Nephron progenitor cell (in vitro differentiated cells): ENCODE measurements around the gene DYNLRB1.

Experiments used
- DNase-seq: peaks from one replicate; pipeline ENCODE4 v3.0.0; 2021
- H3K27ac Mint-ChIP-seq: 2 replicates; pipeline ENCODE4 v1.8.0; 2021; ENCODE audit warnings: mild to moderate bottlenecking, moderate library complexity, mixed read lengths
- H3K27me3 Mint-ChIP-seq: 2 replicates; pipeline ENCODE4 v1.8.0; 2021; ENCODE audit warnings: mild to moderate bottlenecking, low read depth, mixed read lengths; ENCODE audit not compliant: poor library complexity
- H3K36me3 Mint-ChIP-seq: 2 replicates; pipeline ENCODE4 v1.8.0; 2021; ENCODE audit warnings: low read depth, mixed read lengths
- H3K4me1 Mint-ChIP-seq: 2 replicates; pipeline ENCODE4 v1.8.0; 2021; ENCODE audit warnings: mixed read lengths
- H3K4me3 Mint-ChIP-seq: 2 replicates; pipeline ENCODE4 v1.8.0; 2021; ENCODE audit warnings: mild to moderate bottlenecking, moderate library complexity, mixed read lengths
- H3K9me3 Mint-ChIP-seq: 2 replicates; pipeline ENCODE4 v1.8.0; 2021; ENCODE audit warnings: mild to moderate bottlenecking, moderate library complexity, mixed read lengths
- TF ChIP-seq, protein P1 (sequence below): fragments of 200-600 bp; sonication (generic); IDR thresholded peaks from 2 replicates; pipeline ENCODE4 v1.5.0; 2021; ENCODE audit warnings: antibody characterized with exemption

Gene DYNLRB1

GRCh38 chr20:34573541-34574300 lies 57.5 kb downstream of the DYNLRB1 start:
- peaks cover 40% of the 10 kb centered on the region for H3K36me3 Mint-ChIP-seq
- TF ChIP-seq, protein P1, sequence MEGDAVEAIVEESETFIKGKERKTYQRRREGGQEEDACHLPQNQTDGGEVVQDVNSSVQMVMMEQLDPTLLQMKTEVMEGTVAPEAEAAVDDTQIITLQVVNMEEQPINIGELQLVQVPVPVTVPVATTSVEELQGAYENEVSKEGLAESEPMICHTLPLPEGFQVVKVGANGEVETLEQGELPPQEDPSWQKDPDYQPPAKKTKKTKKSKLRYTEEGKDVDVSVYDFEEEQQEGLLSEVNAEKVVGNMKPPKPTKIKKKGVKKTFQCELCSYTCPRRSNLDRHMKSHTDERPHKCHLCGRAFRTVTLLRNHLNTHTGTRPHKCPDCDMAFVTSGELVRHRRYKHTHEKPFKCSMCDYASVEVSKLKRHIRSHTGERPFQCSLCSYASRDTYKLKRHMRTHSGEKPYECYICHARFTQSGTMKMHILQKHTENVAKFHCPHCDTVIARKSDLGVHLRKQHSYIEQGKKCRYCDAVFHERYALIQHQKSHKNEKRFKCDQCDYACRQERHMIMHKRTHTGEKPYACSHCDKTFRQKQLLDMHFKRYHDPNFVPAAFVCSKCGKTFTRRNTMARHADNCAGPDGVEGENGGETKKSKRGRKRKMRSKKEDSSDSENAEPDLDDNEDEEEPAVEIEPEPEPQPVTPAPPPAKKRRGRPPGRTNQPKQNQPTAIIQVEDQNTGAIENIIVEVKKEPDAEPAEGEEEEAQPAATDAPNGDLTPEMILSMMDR: no peak
- peaks cover 3% of the 10 kb centered on the region for H3K27me3 Mint-ChIP-seq
- no peaks in the 10 kb centered on the region for H3K9me3 Mint-ChIP-seq
- no peak overlapping the region for H3K27ac Mint-ChIP-seq
- no peak for DNase-seq
- H3K4me1 Mint-ChIP-seq: peaks cover 20% of the 10 kb centered on the region
- no peak overlapping the region for H3K4me3 Mint-ChIP-seq

GRCh38 chr20:34574426-34574825 lies 58.2 kb downstream of the DYNLRB1 start:
- TF ChIP-seq, protein P1: no peak
- Mint-ChIP-seq H3K4me3 (no peak overlapping the region), H3K27me3 (peaks cover 2% of the 10 kb centered on the region), H3K4me1 (peaks cover 27% of the 10 kb centered on the region), H3K9me3 (no peaks in the 10 kb centered on the region), H3K36me3 (peaks cover 40% of the 10 kb centered on the region), H3K27ac (no peak overlapping the region)
- no peak for DNase-seq

GRCh38 chr20:34574861-34575260 lies 58.6 kb downstream of the DYNLRB1 start:
- H3K27ac Mint-ChIP-seq: peak overlapping the region; percentile 13
- H3K27me3 Mint-ChIP-seq: no peaks in the 10 kb centered on the region
- no peaks in the 10 kb centered on the region for H3K9me3 Mint-ChIP-seq
- H3K36me3 Mint-ChIP-seq: peaks cover 42% of the 10 kb centered on the region
- DNase-seq: no peak
- H3K4me3 Mint-ChIP-seq: no peak overlapping the region
- TF ChIP-seq, protein P1: no peak
- H3K4me1 Mint-ChIP-seq: peaks cover 31% of the 10 kb centered on the region

DNA sequence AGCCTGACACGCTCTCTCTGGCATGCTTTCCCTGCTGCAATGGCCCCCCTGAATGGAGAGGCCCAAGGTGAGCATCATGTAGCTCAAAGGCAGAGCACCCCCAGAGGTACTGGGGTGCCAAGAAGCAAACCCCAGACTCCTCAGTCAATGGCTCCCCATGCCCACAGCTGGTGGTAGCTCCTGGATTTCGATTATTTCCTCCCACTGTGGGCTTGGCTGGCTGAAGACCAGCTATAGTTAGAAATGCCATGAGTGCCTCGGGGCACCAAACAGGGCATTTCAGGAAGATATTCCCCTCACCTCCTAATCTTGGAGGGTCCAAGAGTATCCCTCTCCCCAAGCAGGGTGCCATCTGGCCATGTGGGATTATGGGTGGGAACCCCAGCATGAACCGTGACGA lies 59.0 kb downstream of the DYNLRB1 start:
- H3K36me3 Mint-ChIP-seq: peaks cover 45% of the 10 kb centered on the region
- H3K9me3 Mint-ChIP-seq: no peaks in the 10 kb centered on the region
- DNase-seq: no peak
- H3K27me3 Mint-ChIP-seq: no peaks in the 10 kb centered on the region
- TF ChIP-seq, protein P1: no peak
- no peak overlapping the region for H3K27ac Mint-ChIP-seq
- peaks cover 32% of the 10 kb centered on the region for H3K4me1 Mint-ChIP-seq
- H3K4me3 Mint-ChIP-seq: no peak overlapping the region

- Mint-ChIP-seq H3K27me3 (no peaks in the 10 kb centered on the region), H3K4me1 (peaks cover 29% of the 10 kb centered on the region), H3K4me3 (no peak overlapping the region), H3K36me3 (peaks cover 47% of the 10 kb centered on the region), H3K9me3 (no peaks in the 10 kb centered on the region), H3K27ac (no peak overlapping the region)
- TF ChIP-seq, protein P1: no peak
- DNase-seq: no peak
Observed at GRCh38 chr20:34575756-34576155, 59.5 kb downstream of the DYNLRB1 start.

DNA sequence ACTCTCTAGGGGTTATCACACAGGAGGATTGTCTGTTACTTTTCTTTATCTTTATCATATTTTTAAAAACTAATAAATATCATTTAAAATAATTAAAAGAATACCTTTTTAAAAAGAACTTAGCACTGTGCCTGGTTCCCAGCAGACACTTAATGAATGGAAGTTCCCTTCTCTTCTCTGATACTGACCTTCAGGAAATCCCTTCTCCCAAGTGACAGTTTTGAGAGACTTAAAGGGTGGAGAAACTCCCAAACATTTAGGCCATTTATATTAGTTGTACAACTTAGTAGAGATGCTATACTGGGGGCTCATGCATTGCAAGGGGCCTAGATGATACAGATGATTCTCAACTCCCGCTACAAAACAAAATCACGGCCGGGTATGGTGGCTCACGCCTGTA lies 60.8 kb downstream of the DYNLRB1 start:
- DNase-seq: no peak
- Mint-ChIP-seq H3K9me3 (no peaks in the 10 kb centered on the region), H3K27ac (no peak overlapping the region), H3K36me3 (peaks cover 37% of the 10 kb centered on the region), H3K27me3 (no peaks in the 10 kb centered on the region), H3K4me3 (no peak overlapping the region), H3K4me1 (peaks cover 31% of the 10 kb centered on the region)
- TF ChIP-seq, protein P1: no peak
